Fibroblast of lung (primary cell): ENCODE data around the gene IHH. TPM values are rescaled to one million over a fixed set of nuclear protein-coding genes. Genes with fewer than 3 reads are reported as not detected.

Source experiments
- DNase-seq, 2 donors: peaks; one replicate each; pipeline versions ENCODE4 v3.0.0 to v3.0.0-alpha.2; 2010; ENCODE audit warnings: low read depth in 2 of 2
- H2AFZ ChIP-seq: 2 replicates; pipeline ENCODE4 v1.5.1; 2012; ENCODE audit warnings: low read length, control low read depth, inconsistent platforms
- H3K27ac ChIP-seq: 2 replicates; pipeline ENCODE4 v1.5.1; 2011; ENCODE audit warnings: low read length, control low read depth; ENCODE audit not compliant: insufficient read depth
- H3K27me3 ChIP-seq: 2 replicates; pipeline ENCODE4 v1.5.1; 2011; ENCODE audit warnings: mild to moderate bottlenecking, low read length; ENCODE audit not compliant: control insufficient read depth, insufficient read depth
- H3K36me3 ChIP-seq: 2 replicates; pipeline ENCODE4 v1.5.1; 2011; ENCODE audit warnings: low read length; ENCODE audit not compliant: control insufficient read depth, insufficient read depth
- H3K4me1 ChIP-seq: 2 replicates; pipeline ENCODE4 v1.5.1; 2011; ENCODE audit warnings: low read length; ENCODE audit not compliant: control insufficient read depth, insufficient read depth; ENCODE audit errors: extremely low read depth
- H3K4me2 ChIP-seq: 2 replicates; pipeline ENCODE4 v1.5.1; 2011; ENCODE audit warnings: low read length, control low read depth; ENCODE audit not compliant: insufficient read depth; ENCODE audit errors: extremely low read depth
- H3K4me3 ChIP-seq, 4 experiments: fragments of 200-600 bp in 1 of 4; sonication (generic) in 1 of 4; replicated peaks in 1 of 4; 2 replicates each; pipeline ENCODE4 v1.5.1; 2011 to 2016; ENCODE audit warnings: low read length in 4 of 4, low read depth in 3 of 4, mild to moderate bottlenecking in 3 of 4, control low read depth in 2 of 4, inconsistent platforms in 1 of 4, mixed read lengths in 1 of 4; ENCODE audit not compliant: insufficient read depth in 1 of 4; ENCODE audit errors: control extremely low read depth in 1 of 4
- H3K79me2 ChIP-seq: 2 replicates; pipeline ENCODE4 v1.5.1; 2012; ENCODE audit warnings: mild to moderate bottlenecking, low read length, inconsistent platforms; ENCODE audit not compliant: control insufficient read depth, insufficient read depth
- H3K9ac ChIP-seq: 2 replicates; pipeline ENCODE4 v1.5.1; 2011; ENCODE audit warnings: mild to moderate bottlenecking, low read length, control low read depth; ENCODE audit not compliant: insufficient read depth
- H3K9me3 ChIP-seq: 2 replicates; pipeline ENCODE4 v1.5.1; 2012; ENCODE audit warnings: low read depth, low read length; ENCODE audit not compliant: control insufficient read depth, insufficient read depth
- H4K20me1 ChIP-seq: 2 replicates; pipeline ENCODE4 v1.5.1; 2011; ENCODE audit warnings: low read length; ENCODE audit not compliant: control insufficient read depth, insufficient read depth; ENCODE audit errors: extremely low read depth
- EZH2 ChIP-seq: IDR thresholded peaks from 2 replicates; pipeline ENCODE4 v1.5.1; 2012; ENCODE audit warnings: low read length, control low read depth, mild to moderate bottlenecking; ENCODE audit errors: missing control alignments
- polyA plus RNA-seq, 2 donors: library from polyadenylated mRNA; depleted of rRNA in 1 of 2; stranded (reverse) in 1 of 2; unstranded in 1 of 2; fragments of >200 nt; gene quantifications; 2 replicates each; pipeline ENCODE4 v1.2.1, GENCODE V29; 2011 to 2012; ENCODE audit warnings: missing spikeins in 1 of 2
- total RNA-seq: library from RNA; depleted of rRNA; stranded (reverse); fragments of >200 nt; gene quantifications from 2 replicates; pipeline ENCODE4 v1.2.1, GENCODE V29; 2014
- TF ChIP-seq, protein P1 (sequence below), 2 donors: IDR thresholded peaks in 1 of 2; conservative IDR thresholded peaks in 1 of 2; 1 replicate in 1 of 2; 2 replicates in 1 of 2; pipeline ENCODE4 v1.5.1; 2011 to 2012; ENCODE audit warnings: low read length in 2 of 2, control low read depth in 1 of 2, inconsistent platforms in 1 of 2, low read depth in 1 of 2, mild to moderate bottlenecking in 1 of 2

The IHH gene
- total and polyA plus RNA-seq, 2 donors (not counting 1 experiment from before 2014, with no cell fraction given): not detected

DNA sequence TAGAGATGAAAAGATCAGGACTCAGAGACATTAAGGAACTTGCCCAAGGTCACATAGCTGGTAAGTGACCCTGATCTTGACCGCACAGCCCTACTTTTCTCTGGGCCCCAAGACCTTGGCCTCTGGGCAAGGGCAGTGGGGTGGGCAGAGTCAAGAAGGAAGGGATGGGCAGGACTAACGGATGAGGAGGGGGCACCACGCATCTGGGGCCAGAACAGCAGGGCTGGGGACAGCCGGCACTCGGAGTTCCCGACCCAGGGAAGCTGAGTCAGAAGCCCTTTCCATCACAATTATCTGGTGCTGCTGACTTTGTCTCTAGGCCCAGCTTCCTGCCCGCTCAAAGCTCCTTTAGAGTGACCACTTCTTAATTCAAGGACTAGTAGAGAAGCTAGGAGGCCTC is 33.8 kb downstream of the IHH start:
- no peak overlapping the region for H2AFZ ChIP-seq
- TF ChIP-seq, protein P1, sequence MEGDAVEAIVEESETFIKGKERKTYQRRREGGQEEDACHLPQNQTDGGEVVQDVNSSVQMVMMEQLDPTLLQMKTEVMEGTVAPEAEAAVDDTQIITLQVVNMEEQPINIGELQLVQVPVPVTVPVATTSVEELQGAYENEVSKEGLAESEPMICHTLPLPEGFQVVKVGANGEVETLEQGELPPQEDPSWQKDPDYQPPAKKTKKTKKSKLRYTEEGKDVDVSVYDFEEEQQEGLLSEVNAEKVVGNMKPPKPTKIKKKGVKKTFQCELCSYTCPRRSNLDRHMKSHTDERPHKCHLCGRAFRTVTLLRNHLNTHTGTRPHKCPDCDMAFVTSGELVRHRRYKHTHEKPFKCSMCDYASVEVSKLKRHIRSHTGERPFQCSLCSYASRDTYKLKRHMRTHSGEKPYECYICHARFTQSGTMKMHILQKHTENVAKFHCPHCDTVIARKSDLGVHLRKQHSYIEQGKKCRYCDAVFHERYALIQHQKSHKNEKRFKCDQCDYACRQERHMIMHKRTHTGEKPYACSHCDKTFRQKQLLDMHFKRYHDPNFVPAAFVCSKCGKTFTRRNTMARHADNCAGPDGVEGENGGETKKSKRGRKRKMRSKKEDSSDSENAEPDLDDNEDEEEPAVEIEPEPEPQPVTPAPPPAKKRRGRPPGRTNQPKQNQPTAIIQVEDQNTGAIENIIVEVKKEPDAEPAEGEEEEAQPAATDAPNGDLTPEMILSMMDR (conservative IDR thresholded peaks at IDR 0.05 in 1 of 2, IDR thresholded peaks at IDR 0.05 in 1 of 2; ENCODE audit: low read depth in 1 of 2, low read length in 2 of 2): no peak
- no peak for TF ChIP-seq EZH2
- no peak overlapping the region for H3K27ac ChIP-seq
- H3K79me2 ChIP-seq: no peaks in the 10 kb centered on the region
- no peaks in the 10 kb centered on the region for H3K4me1 ChIP-seq
- H3K4me2 ChIP-seq: no peak overlapping the region
- H3K9me3 ChIP-seq: no peaks in the 10 kb centered on the region
- no peaks in the 10 kb centered on the region for H4K20me1 ChIP-seq
- H3K4me3 ChIP-seq: no peak overlapping the region
- DNase-seq: no peak
- no peaks in the 10 kb centered on the region for H3K36me3 ChIP-seq
- no peak overlapping the region for H3K9ac ChIP-seq
- peaks cover 11% of the 10 kb centered on the region for H3K27me3 ChIP-seq

DNA sequence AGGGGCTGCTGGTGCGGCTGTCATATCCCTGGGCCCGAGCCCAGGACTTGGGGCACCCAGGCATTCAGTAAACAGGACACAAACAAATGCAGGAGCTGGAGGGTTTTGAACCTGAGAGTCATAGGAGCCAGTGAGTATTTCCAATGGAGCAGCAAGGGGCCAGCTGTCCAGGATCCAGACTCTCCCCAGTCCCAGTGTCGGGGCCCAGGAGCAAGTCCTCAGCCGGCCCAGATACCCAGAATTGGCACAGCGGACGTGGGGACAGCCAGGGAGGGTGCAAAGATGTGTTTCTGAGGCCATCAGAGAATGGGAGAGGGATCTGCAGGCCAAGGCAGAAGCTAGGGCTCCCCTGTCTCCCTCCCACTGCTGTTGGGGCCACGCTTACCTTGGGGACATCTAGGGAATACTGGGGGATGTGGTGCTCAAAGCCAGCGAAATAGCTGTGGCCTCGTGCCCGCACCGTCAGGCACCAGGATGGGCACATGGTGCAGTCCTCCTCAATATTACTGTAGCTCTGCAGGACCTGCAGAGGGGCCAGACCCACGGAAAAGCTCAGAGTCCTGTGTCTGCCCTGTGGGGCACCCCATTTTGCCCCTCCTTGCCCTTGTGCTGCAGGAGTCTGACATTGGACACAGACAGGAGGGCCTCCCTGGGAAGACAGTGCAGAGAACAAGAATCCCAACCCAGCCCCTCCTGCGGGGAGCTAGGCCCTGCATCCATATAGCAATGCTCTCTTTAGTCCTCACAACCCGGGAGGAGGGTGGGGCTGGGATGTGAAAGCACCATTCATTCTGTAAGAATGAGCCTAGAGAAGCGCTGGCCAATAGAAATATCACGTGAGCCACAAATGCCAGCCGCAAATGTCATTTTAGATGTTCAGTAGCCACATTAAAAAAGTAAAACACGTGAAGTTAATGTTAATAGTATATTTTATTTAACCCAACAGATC is 34.8 kb downstream of the IHH start:
- no peaks in the 10 kb centered on the region for H3K36me3 ChIP-seq
- no peak for TF ChIP-seq EZH2
- TF ChIP-seq, protein P1 (conservative IDR thresholded peaks at IDR 0.05 in 1 of 2, IDR thresholded peaks at IDR 0.05 in 1 of 2; ENCODE audit: low read depth in 1 of 2, low read length in 2 of 2): no peak
- peak in 1 of 2 donors; percentile 6 for DNase-seq
- H3K79me2 ChIP-seq: no peaks in the 10 kb centered on the region
- H3K9me3 ChIP-seq: no peaks in the 10 kb centered on the region
- H2AFZ ChIP-seq: no peak overlapping the region
- peaks cover 11% of the 10 kb centered on the region for H3K27me3 ChIP-seq
- no peak overlapping the region for H3K4me2 ChIP-seq
- H3K4me1 ChIP-seq: no peaks in the 10 kb centered on the region
- H3K27ac ChIP-seq: no peak overlapping the region
- H3K9ac ChIP-seq: no peak overlapping the region
- H4K20me1 ChIP-seq: no peaks in the 10 kb centered on the region
- H3K4me3 ChIP-seq: no peak overlapping the region

DNA sequence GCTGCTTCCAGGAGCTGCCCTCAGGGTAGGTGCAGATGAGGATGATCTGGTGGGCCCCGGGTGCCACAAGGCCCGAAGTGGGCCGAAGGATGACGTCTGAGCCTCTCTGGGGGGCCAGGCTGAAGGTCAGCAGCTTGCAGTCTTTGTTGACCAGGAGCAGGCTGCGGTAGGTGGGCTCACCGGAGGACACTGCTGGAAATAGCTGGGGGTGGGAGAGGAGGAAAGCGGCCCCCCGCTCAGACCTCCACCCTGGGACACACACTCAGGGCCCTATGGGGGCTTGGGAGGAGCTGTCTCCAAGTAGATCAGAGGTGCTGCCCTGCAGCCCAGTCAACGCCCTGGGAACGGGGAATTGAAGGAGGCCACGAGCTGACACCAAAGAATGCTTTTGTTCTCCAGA is 36.7 kb downstream of the IHH start:
- Histone ChIP-seq H3K27me3 (peaks cover 11% of the 10 kb centered on the region), H3K27ac (no peak overlapping the region), H3K36me3 (no peaks in the 10 kb centered on the region), H2AFZ (no peak overlapping the region), H3K79me2 (no peaks in the 10 kb centered on the region), H3K4me3 (no peak overlapping the region), H3K4me2 (no peak overlapping the region), H3K4me1 (no peaks in the 10 kb centered on the region), H3K9me3 (no peaks in the 10 kb centered on the region), H3K9ac (no peak overlapping the region), H4K20me1 (no peaks in the 10 kb centered on the region)
- DNase-seq: no peak
- TF ChIP-seq EZH2: no peak
- TF ChIP-seq, protein P1 (conservative IDR thresholded peaks at IDR 0.05 in 1 of 2, IDR thresholded peaks at IDR 0.05 in 1 of 2; ENCODE audit: low read depth in 1 of 2, low read length in 2 of 2): no peak
